RWPE1 (cell line): ENCODE results near the gene GPRC6A.

Source experiments
- CTCF ChIA-PET: fragments of 350-600 bp; sonication (Branson Sonifier 250); formaldehyde crosslinking; extraction: SDS; loops from one replicate; lab custom pipeline; 2021; lab: Yijun Ruan, JAX
- POLR2A ChIA-PET: fragments of 400-600 bp; formaldehyde crosslinking; extraction: SDS; loops from one replicate; lab custom pipeline; 2020; ENCODE audit warnings: antibody characterized with exemption; ENCODE audit not compliant: low non-redundant PET; lab: Yijun Ruan, JAX
- DNase-seq: peaks from one replicate; pipeline ENCODE4 v3.0.0; 2012; ENCODE audit warnings: low spot score
- H3K27ac ChIP-seq: fragments of 450-650 bp; 2 replicates; pipeline ENCODE4 v1.5.1; 2017
- CTCF ChIP-seq: fragments of 450-650 bp; conservative IDR thresholded peaks from 2 replicates; pipeline ENCODE4 v1.5.1; 2017; ENCODE audit warnings: low read depth, mild to moderate bottlenecking

The GPRC6A gene

GRCh38 chr6:116762235-116762634, 66.6 kb downstream of the GPRC6A start:
- DNase-seq: no peak
- POLR2A ChIA-PET: no interaction called here
- no peak for TF ChIP-seq CTCF
- CTCF ChIA-PET: no interaction called here
- H3K27ac ChIP-seq: no peak overlapping the region

GRCh38 chr6:116761779-116762178, 67.1 kb downstream of the GPRC6A start:
- ChIA-PET CTCF (no interaction called here), POLR2A (no interaction called here)
- no peak for TF ChIP-seq CTCF
- DNase-seq: no peak
- H3K27ac ChIP-seq: no peak overlapping the region

- ChIA-PET POLR2A (no interaction called here), CTCF (no interaction called here)
- DNase-seq: no peak
- TF ChIP-seq CTCF: no peak
- H3K27ac ChIP-seq: no peak overlapping the region
Measured at GRCh38 chr6:116745176-116745575, 83.7 kb downstream of the GPRC6A start.
